B cell (primary cell): ENCODE results near the gene LAPTM4A.

Experiments
- CTCF ChIP-seq: fragments of 200-600 bp; IDR thresholded peaks from one replicate; pipeline ENCODE4 v1.8.0; 2022; ENCODE audit warnings: antibody characterized with exemption, mild to moderate bottlenecking
- EZH2 ChIP-seq: IDR thresholded peaks from 2 replicates; pipeline ENCODE4 v1.6.1; 2012; ENCODE audit warnings: borderline replicate concordance, low read depth, mild to moderate bottlenecking, moderate library complexity, low read length; ENCODE audit not compliant: insufficient read depth, poor library complexity, severe bottlenecking

GRCh38 chr2:20037660-20038059, 13.8 kb downstream of the LAPTM4A start:
- TF ChIP-seq CTCF (no peak), EZH2 (no peak)
